ENCODE results near the gene PBXIP1.

PBXIP1 gene

GRCh38 chr1:154961207-154962155 is 5.6 kb upstream of the PBXIP1 start, which contains the start of gene PYGO2:
PYGO2 (minus strand) TSS chr1:154961782; CDS start chr1:154961576, 206 bp downstream.
- TF ChIP-seq, protein P1, sequence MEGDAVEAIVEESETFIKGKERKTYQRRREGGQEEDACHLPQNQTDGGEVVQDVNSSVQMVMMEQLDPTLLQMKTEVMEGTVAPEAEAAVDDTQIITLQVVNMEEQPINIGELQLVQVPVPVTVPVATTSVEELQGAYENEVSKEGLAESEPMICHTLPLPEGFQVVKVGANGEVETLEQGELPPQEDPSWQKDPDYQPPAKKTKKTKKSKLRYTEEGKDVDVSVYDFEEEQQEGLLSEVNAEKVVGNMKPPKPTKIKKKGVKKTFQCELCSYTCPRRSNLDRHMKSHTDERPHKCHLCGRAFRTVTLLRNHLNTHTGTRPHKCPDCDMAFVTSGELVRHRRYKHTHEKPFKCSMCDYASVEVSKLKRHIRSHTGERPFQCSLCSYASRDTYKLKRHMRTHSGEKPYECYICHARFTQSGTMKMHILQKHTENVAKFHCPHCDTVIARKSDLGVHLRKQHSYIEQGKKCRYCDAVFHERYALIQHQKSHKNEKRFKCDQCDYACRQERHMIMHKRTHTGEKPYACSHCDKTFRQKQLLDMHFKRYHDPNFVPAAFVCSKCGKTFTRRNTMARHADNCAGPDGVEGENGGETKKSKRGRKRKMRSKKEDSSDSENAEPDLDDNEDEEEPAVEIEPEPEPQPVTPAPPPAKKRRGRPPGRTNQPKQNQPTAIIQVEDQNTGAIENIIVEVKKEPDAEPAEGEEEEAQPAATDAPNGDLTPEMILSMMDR (IDR thresholded peaks at IDR 0.05; ENCODE audit: borderline replicate concordance, control extremely low read depth, extremely low read depth, insufficient read depth, missing control alignments): peak; percentile 75
- DNase-seq (ENCODE audit: low spot score): peak; percentile 92
- in situ Hi-C loops (cut with MboI; ENCODE audit: low sequenced_read_pairs, unreplicated experiment): no loop called here

- no peak for DNase-seq (ENCODE audit: low spot score)
- in situ Hi-C loops (cut with MboI; ENCODE audit: low sequenced_read_pairs, unreplicated experiment): no loop called here
- TF ChIP-seq, protein P1 (IDR thresholded peaks at IDR 0.05; ENCODE audit: borderline replicate concordance, control extremely low read depth, extremely low read depth, insufficient read depth, missing control alignments): no peak
Measured at GRCh38 chr1:154960446-154961136, 4.7 kb upstream of the PBXIP1 start.

DNA sequence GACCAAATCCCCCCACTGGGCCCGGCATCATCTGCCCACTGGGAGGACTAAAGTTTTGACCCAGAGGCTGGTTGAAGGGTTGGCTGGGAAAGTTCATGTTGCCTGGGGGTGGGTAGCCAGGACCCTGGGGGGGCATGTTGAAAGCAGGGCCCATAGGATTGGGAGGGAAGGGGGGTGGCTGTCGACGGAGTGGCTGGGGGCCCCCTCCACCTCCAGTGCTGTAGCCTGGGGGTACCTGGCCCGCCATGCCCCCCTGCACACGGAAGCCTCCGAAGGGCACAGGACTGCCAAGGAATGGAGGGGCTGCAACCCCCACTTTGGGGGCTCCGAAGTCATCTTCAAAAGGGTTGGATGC is 3.5 kb upstream of the PBXIP1 start:
- no peak for DNase-seq (ENCODE audit: low spot score)
- in situ Hi-C loops (cut with MboI; ENCODE audit: low sequenced_read_pairs, unreplicated experiment): no loop called here

DNA sequence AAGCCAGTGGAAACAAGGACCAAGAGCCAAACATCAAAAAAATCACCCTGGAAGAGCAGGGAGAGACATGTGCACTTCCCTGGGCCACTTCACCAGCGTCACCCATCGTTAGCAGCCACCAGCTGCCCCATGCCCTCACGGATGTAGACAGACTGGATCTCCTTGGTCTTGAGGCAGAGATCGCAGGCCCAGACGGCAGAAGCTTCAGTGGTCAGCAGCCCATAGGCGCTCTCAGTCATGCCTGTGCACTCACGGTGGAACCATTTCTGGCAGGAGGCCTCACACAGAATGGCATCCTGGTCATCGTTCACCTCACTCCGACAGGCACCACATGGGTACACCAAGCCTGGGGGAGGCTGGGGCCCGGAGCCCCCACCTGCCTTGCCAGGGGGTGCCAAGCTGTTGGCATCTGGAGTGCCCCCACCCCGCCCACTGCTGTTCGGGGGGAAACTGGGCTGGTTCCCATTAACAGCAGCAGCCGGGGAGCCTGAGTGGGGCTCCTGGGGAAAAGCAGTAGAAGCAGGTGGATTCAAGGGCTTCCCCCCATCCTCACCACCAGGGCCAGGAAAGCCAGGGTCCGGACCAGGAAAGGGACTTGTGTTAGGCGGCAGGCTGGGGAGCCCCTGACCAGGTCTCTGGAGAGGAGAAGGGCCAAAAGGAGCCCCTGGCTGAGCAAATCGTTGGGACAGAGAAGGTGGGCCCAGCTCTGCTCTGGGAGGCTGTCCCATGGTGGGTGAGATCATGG is 3.0 kb upstream of the PBXIP1 start:
- TF ChIP-seq, protein P1 (IDR thresholded peaks at IDR 0.05; ENCODE audit: borderline replicate concordance, control extremely low read depth, extremely low read depth, insufficient read depth, missing control alignments): no peak
- DNase-seq (ENCODE audit: low spot score): no peak
- in situ Hi-C loops (cut with MboI; ENCODE audit: low sequenced_read_pairs, unreplicated experiment): no loop called here

More for the DNA sequence above, 3.5 kb upstream of the PBXIP1 start:
- TF ChIP-seq, protein P1 (IDR thresholded peaks at IDR 0.05; ENCODE audit: borderline replicate concordance, control extremely low read depth, extremely low read depth, insufficient read depth, missing control alignments): no peak

DNA sequence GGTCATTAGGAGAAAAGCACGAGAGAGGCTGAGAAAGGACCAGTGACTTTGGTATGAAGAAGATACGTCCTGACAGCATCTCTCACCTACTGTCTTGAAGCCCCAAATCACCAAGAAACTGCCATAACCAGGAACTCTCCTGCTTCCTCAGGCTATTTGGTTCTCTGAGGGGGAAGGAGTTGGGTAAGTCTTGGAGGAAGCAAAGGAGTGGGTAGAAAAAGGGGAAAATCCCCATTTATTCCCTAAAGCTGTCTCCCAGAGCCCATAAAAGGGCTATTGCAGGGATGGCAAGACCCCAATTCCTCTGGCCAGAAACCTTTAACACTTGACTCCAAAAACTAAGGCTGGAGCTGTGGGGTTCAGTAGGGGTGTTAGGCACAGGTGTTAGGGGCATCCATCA is 2.1 kb upstream of the PBXIP1 start:
- DNase-seq (ENCODE audit: low spot score): no peak
- in situ Hi-C loops (cut with MboI; ENCODE audit: low sequenced_read_pairs, unreplicated experiment): no loop called here
- TF ChIP-seq, protein P1 (IDR thresholded peaks at IDR 0.05; ENCODE audit: borderline replicate concordance, control extremely low read depth, extremely low read depth, insufficient read depth, missing control alignments): no peak

DNA sequence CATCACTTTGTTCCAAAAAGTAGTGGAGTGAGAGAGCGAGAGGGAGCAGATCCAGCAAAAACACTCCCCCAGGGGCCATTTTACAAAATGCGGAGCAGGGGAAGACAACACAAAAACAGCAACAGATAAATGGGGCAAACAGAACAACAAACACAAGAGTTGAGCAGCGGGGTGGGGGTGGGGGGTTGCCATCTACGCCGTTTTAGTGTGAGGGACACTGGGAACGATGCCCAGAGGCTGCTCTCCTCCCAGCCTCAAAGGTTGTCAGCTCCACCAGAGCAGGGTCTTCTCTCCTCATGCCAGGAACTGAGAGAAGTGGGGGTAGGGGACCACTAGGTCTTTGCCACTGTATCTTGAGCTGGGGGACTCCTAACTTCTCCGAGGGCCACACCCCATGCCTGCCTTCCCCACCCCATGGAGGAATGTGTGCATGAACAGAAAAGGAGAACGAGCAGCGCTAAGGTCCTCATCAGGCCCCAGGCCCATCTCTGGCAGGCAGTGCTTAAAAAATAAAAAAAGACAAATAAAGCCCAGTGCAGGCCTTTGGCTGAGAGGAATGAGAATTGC is 1.3 kb upstream of the PBXIP1 start:
- DNase-seq (ENCODE audit: low spot score): no peak
- TF ChIP-seq, protein P1 (IDR thresholded peaks at IDR 0.05; ENCODE audit: borderline replicate concordance, control extremely low read depth, extremely low read depth, insufficient read depth, missing control alignments): no peak
- in situ Hi-C loops (cut with MboI; ENCODE audit: low sequenced_read_pairs, unreplicated experiment): no loop called here

Data from GM13976 (cell line).